ENCODE results near the gene CYP2R1. TPM values are rescaled to one million over a fixed set of nuclear protein-coding genes. Genes with fewer than 3 reads are reported as not detected.

Gene CYP2R1
- total and polyA plus RNA-seq, 2 of the 13 experiments (the other 11 are each of a cell fraction or from before 2014, with no cell fraction given): 0.59 to 0.60 TPM

DNA sequence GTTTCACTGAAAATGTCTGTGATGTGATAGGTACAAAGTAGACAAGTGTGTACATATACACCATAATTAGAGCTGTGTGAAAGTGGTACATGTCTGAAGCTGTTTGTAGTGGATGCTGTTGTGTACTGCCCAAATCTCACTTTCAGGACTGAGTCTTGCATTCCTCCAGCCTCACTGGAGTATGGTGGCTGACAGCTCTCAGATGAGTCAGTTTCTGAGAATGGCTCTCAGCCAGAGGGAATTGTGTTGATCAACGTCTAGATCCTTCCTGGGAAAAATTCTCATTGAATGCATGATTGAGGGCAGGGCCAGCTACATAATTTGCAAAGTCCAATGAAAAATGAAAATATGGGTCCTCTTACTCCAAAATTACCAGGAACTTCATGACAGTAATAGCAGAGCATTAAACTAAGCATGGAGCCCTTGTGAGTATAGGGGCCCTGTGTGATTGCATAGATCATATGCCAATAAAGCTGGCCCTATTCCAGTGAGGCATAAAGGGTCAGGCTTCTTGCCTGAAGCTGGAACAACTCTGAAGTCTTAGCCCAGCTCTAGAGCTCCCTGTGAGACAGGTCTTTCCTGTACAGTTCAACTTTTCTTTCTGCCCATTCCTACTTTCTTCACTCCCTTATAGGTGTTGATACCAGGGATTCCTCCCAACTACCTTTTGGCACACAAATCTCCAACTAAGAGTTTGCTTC, 10.8 kb upstream of the CYP2R1 start (continued):
- TF ChIP-seq, protein P1, sequence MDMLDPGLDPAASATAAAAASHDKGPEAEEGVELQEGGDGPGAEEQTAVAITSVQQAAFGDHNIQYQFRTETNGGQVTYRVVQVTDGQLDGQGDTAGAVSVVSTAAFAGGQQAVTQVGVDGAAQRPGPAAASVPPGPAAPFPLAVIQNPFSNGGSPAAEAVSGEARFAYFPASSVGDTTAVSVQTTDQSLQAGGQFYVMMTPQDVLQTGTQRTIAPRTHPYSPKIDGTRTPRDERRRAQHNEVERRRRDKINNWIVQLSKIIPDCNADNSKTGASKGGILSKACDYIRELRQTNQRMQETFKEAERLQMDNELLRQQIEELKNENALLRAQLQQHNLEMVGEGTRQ (IDR thresholded peaks at IDR 0.05; ENCODE audit: low read depth, low read length): no peak
- TF ChIP-seq, protein P1 (CRISPR knock-in tag; IDR thresholded peaks at IDR 0.05; ENCODE audit: borderline replicate concordance): no peak
- TF ChIP-seq, protein P2, sequence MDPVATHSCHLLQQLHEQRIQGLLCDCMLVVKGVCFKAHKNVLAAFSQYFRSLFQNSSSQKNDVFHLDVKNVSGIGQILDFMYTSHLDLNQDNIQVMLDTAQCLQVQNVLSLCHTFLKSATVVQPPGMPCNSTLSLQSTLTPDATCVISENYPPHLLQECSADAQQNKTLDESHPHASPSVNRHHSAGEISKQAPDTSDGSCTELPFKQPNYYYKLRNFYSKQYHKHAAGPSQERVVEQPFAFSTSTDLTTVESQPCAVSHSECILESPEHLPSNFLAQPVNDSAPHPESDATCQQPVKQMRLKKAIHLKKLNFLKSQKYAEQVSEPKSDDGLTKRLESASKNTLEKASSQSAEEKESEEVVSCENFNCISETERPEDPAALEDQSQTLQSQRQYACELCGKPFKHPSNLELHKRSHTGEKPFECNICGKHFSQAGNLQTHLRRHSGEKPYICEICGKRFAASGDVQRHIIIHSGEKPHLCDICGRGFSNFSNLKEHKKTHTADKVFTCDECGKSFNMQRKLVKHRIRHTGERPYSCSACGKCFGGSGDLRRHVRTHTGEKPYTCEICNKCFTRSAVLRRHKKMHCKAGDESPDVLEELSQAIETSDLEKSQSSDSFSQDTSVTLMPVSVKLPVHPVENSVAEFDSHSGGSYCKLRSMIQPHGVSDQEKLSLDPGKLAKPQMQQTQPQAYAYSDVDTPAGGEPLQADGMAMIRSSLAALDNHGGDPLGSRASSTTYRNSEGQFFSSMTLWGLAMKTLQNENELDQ (CRISPR knock-in tag; IDR thresholded peaks at IDR 0.05; ENCODE audit: borderline replicate concordance): no peak
- TF ChIP-seq RORA (CRISPR knock-in tag; IDR thresholded peaks at IDR 0.05) (no peak), ZNF3 (CRISPR knock-in tag; IDR thresholded peaks at IDR 0.05) (no peak), GPBP1L1 (CRISPR knock-in tag; IDR thresholded peaks at IDR 0.05) (no peak), DPF2 (CRISPR knock-in tag; IDR thresholded peaks at IDR 0.05; ENCODE audit: borderline replicate concordance, low read depth) (no peak), ZNF142 (CRISPR knock-in tag; IDR thresholded peaks at IDR 0.05) (no peak), ARID4A (CRISPR knock-in tag; IDR thresholded peaks at IDR 0.05; ENCODE audit: borderline replicate concordance) (no peak), SMARCC2 (IDR thresholded peaks at IDR 0.05) (no peak)

Data from HepG2 (cell line).